ENCODE measurements around the gene DBT. TPM values are rescaled to one million over a fixed set of nuclear protein-coding genes. Genes with fewer than 3 reads are reported as not detected.

DBT gene
- total RNA-seq, 4 donors from 2014 or later: 9.1 to 14.2 (median 12.6) TPM

GRCh38 chr1:100137602-100138001 lies 112.0 kb downstream of the DBT start:
- no peaks in the 10 kb centered on the region for H3K27me3 ChIP-seq
- 96% methylated on average over 2 of the region's 2 CpGs for WGBS
- H3K27ac ChIP-seq (replicated peaks in 1 of 4): no peak overlapping the region
- no peak for TF ChIP-seq EP300 (IDR thresholded peaks at IDR 0.05)
- no peak for TF ChIP-seq CTCF (IDR thresholded peaks at IDR 0.05)
- no peak for TF ChIP-seq POLR2AphosphoS5 (IDR thresholded peaks at IDR 0.05)
- TF ChIP-seq POLR2A (IDR thresholded peaks at IDR 0.05; ENCODE audit: low read depth): no peak
- peaks cover 28 to 62% (median 49%) of the 10 kb centered on the region in 4 donors for H3K36me3 ChIP-seq
- peaks cover 4 to 22% (median 18%) of the 10 kb centered on the region in 4 donors for H3K4me1 ChIP-seq
- no peak overlapping the region for H3K4me3 ChIP-seq
- no peak for DNase-seq (ENCODE audit: extremely low spot score)
- H3K9me3 ChIP-seq: no peaks in the 10 kb centered on the region
- intact Hi-C loops (cut with DNase I): no loop called here

Small RNA genes within 50 kb of the gene (small RNA-seq; reads per million reads assigned to genes)
- gene AL445928.1 (0 reads per million in 3 donors), gene MIR553 (0 reads per million in 3 donors), gene RPL23AP90 (0 reads per million in 3 donors)

Other genes starting within 250 kb of the DBT start
- 1 to 10 TPM; 1.2 to 3.0 (median 2.4) TPM for gene SASS6, start 116.9 kb downstream of the DBT start, total RNA-seq
- 10 to 100 TPM in 2 of 4 donors, 1 to 10 TPM in 2; 6.2 to 25.7 (median 9.3) TPM for gene TRMT13, start 116.7 kb downstream of the DBT start, total RNA-seq
- gene LRRC39, start 71.6 kb downstream of the DBT start, total RNA-seq: under 1 TPM; 0.50 to 0.97 (median 0.85) TPM
- 10 to 100 TPM; 18.7 to 22.0 (median 21.4) TPM for gene RTCA, start 16.4 kb upstream of the DBT start, total RNA-seq
- 10 to 100 TPM in 1 of 4 donors, 1 to 10 TPM in 3; 6.6 to 12.2 (median 7.4) TPM for gene CDC14A, start 102.7 kb upstream of the DBT start, total RNA-seq